Measurements from ENCODE around the gene ISX.

The ISX gene

DNA sequence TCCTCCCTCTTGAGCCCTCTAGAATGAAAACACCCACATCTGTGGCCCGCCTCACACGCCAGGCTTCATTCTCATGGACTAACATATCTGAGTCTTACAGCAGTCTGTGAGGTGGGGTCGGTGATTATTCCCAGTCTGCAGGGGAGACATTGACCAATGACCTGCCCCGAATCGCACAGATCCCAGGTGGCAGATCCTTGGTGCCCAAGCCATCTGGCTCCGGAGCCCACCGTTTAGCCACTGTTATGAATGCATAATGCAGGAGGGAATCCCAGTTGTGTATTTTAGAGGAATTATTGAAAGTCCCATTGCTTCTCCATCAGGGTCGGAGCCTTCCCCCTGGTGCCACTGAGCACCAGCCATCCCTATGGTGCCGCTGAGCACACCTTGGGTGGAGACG lies 47.4 kb downstream of the ISX start:
- DNase-seq (ENCODE audit: low read depth): no peak

DNA sequence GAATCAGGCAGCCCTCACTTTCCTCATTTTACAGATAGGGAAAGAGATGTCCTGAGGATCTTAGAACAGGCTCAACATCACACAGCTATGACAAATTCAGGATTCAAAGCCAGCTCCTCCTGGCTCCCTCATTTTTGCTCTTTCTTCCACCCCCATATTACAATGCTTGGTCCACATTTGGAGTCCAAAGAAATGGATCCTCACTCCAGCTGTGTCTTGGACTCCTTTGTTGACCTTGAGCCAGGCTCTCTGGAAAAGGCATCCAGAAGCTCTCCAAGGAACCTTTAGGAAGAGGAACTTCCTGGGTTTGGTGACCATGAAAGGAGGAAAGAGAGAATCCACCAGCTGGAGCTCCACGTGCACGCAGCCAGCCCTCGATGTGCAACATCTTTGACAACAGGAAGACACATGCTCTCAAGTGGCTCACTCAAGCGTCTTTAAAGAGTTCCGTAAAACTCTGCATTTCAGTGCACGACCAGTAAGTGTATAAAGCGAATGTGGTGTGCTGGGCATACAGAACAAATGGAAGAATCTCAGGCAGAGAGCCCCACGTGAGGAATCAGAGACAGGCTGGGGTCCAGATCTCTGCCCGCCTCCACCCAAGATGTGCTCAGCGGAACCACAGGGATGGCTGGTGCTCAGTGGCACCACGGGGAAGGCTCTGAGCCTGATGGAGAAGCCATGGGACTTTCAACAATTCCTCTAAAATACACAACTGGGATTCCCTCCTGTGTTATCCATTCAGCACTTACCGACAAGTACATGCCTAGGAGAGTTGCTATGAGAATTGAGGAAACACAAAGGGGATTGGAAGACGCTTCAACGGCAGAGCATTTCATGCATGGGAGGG lies 48.4 kb downstream of the ISX start:
- no peak for DNase-seq (ENCODE audit: low read depth)

DNA sequence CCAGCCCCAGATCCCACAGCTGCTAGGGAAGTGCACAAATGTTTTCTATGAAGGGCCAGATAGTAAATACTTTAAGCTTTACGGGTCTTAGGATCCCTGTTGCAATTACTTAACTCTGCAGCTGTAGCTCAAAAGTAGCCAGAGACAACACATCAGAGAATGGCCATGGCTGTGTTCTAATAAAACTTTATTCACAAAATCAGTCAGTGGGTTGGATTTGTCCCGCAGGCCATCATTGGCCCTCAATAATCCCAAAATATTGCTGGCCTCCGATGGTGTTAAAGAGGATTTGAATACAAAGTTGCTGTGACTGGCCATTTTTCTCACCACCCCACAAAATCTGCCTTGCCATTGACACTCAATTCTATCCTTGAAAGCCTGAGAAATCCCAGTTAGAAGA lies 49.6 kb downstream of the ISX start:
- DNase-seq (ENCODE audit: low read depth): no peak

DNA sequence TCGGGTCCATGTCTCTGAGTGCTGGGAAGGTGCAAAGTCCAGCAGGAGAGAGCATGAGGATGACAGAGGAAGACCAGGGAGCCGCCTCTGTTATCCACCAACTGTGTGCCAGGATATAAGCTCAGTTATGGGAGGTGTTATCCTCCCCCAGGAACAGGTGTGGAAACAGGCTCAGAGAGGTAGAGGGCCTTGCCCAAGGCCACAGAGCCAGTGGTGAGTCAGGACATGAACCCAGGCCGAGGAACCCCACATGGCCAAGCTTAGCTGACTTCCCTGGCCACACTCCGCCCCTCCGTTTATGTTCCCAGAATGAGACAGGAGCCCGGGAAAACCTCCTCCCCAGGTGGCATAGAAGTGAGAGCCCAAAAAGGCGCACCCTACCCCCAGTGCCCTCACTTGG lies 50.3 kb downstream of the ISX start:
- no peak for DNase-seq (ENCODE audit: low read depth)

DNA sequence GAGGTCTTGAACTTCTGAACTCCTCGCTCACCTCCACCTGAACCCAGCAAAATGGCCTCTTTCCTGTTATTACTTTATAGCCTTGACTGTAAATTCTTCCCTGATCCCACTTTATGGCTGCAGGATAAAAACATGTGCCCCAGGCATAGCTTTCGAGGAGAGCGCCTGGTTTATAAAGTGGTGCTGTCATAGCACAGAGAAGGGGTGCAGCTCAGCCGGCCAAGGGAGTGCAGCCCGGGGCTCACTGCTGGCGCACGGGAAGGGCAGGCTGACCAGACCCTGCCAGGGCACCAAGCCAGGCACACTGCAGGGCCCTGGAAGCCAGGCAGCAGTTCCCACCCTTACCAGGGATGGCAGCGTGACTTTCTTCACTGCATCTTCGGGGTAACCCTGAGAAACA lies 50.9 kb downstream of the ISX start:
- DNase-seq (ENCODE audit: low read depth): no peak

DNA sequence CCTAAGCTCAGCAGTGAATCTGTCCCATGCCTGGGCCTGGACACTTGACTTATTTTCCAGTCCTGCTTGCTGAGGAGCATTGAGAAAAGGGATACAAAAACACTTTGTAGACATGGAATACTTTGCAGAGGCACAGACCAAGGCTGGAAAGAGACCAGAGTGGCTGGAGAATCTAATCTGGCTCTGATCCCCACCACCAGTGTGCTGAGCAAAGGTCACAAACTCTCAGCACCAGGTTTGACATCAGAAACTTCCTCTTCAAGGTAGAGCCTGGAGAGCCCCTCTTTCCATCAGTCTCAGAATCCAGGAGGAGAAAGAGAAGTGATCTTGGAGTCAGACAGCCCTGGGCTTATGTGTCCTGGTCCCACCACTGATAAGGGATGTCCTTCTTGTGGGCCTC lies 53.5 kb downstream of the ISX start:
- no peak for DNase-seq (ENCODE audit: low read depth)

DNA sequence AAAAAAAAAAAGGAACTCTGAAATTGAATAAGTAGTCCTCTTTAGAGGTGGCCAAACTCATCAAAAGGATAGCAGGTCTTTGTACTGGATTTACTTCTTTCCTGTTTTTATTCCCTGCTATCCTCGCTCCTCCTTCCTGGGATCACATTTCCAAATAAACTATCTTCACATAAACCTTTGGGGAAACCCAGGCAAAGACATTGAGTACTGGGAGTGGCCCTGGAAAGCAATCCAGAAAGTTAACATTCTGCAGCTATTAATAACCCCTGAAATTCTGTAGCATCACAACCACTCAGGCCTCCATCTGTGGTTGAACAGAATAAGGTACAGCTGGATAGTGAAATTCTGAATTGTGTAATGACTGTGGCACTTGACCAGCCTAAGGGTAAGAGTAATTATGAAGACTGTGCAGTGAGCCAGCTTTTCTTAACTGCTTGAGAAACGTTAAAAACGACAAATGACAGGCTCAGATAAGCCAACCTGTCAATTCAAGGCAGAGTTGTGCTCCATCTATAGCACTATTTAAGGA lies 58.8 kb downstream of the ISX start:
- DNase-seq (ENCODE audit: low read depth): no peak

DNA sequence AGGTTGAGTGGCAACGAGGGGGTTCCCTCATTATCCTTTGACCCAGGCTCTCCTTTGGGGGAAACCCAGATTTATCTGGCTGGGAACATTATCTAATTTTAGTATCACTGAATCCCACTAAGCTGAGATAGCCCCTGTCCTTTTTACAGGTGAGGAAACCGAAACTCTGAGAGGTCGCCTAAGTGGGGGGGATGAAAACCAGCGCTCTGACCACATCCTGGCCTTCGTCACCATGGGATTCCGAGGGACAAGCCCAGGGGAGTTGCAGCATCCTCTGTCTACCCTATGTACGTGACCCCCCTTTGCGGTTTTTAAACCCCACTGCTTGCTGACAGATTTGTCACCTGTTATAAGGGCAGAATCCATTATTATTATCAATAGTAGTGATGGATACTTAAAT lies 61.0 kb downstream of the ISX start:
- DNase-seq (ENCODE audit: low read depth): no peak

DNA sequence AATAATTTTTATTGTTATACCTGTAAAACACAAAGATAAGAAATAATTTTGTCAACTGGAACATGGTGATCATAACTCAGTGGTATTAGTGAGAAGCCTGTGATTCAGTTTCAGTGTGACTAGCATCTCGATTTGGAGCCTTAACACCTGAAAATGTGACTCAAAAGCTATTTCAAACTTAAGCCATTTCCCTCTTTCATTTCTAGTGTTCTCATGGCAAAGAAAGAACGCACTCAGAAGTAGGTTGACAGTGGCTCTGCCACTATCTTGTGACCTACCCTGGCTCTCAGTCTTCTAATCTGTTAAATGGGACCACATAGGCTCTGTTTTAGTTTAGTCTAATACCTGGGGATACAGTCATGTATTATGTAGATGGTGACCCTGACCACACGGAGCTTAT lies 62.7 kb downstream of the ISX start:
- no peak for DNase-seq (ENCODE audit: low read depth)

DNA sequence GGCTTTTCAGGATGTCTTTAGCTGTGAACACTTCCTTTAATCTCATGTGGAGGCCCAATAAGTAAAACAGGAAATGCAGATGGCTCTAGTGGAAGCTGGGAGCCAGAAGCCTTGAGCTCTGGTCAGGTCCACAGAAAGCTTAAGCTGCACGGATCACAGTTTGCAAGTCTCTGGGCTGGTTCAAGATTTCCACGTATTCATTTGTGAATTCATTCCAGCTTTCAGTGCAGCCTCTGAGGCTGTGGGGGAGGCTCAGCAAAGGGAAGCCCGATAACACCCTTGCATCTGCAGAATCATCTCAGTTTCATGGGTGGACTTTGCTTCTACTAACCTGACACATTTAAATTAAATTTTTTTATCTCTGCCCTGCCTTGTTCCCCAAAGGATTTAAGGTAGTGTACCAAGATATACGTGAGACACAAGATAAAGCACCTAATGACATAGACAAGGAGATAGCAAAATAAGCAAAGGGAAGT lies 65.6 kb downstream of the ISX start:
- DNase-seq (ENCODE audit: low read depth): no peak

DNA sequence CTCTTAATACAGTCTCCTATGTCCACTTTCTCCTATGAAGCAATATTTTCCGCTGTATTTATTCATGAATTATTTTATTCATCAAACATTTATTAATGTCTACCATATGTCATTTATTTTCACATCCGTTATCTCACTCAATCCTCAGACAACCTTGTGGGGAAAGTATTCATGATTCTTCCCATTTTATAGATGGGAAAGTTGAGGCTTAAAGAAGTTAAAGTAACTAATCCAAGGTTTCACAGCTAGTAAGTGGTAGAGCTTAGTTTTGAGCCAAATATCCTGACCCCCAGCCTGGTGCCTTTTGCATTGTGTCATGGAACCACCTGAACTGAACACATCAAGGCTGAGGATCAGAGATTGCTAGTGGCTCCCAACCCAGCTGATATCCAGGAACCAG lies 66.6 kb downstream of the ISX start:
- no peak for DNase-seq (ENCODE audit: low read depth)

DNA sequence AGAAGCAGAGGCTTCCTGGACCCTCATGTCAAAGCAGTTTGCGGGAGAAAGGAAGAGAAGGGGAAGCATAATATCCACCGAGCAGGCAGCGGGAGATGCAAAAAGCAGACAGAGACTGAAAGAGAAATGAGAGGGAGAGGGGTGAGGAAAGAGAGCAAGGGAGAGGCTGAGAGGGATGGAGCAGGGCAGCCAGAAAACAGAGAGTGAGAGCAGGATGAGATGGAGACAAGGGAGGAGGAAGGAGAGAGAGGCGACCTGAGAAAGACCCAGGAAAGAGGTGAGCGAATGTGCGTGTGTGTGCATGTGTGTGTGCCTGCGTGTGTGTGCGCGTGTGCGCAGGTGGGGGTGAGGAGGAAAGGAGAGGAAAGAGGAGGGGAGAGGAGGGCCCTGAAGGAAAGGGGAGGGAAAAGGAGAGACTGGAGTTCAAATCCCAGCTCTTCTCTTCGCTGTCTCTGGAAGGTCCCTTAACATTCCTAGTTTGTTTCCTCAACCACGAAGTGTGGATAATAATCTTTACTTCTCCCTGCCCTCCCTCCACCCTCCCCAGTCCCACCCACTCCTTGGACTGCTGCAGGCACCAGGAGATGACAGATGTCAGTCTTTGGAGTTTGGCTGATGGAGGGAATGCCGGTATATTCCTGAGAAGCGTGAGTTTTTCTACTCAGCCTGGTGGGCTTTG lies 67.9 kb downstream of the ISX start:
- DNase-seq (ENCODE audit: low read depth): no peak

DNA sequence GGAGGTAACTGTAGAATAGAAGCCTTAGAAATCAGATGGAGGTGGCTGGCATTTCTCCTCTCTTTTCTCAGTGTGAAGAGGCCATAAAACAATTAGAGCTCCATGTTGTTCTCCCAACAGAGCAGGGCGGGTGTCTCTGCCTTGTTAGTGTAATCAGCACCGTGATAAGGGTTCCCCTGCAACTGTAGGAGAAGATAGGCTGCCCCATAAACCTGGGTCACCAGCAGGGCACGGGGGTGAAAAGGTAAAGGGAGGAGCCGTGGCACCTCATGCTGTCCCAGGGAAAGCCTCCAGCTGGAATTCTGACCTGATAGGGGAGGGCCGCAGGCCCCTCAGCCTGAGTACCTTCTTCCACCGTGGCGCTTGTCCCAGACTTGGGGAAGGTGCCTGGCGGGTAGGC lies 68.7 kb downstream of the ISX start:
- DNase-seq (ENCODE audit: low read depth): no peak

DNA sequence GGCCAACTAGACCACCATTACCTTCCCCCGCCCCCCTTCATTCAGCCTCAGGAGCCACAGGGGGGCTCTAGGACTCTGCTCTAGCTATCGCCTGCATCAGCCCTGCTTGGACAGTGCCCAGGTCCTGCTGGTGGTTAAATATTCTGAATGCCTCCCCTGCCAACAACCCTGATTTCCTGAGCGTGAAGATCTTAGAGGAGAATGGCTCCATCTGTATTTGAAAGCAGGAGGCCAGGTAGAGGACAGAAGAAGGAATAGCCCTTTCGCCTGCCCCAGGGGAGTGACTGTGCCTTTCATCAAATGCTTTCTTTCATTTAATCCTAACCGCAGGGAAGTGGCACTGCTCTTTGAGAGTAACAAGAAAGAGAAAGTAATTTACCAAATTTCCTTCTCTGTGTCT lies 69.2 kb downstream of the ISX start:
- no peak for DNase-seq (ENCODE audit: low read depth)
